KMS-11 (cell line): ENCODE data around the gene HIF1AN.

Experiments used
- H2AFZ ChIP-seq: fragments of 200-600 bp; sonication (generic); 2 replicates; pipeline ENCODE4 v1.6.1; 2016; ENCODE audit warnings: antibody characterized with exemption, mixed run types, low read depth
- H3K27ac ChIP-seq: fragments of 200-600 bp; sonication (generic); 2 replicates; pipeline ENCODE4 v1.6.1; 2016; ENCODE audit warnings: mild to moderate bottlenecking, mixed run types
- H3K27me3 ChIP-seq: fragments of 200-600 bp; sonication (generic); 2 replicates; pipeline ENCODE4 v1.6.1; 2017; ENCODE audit warnings: mild to moderate bottlenecking, low read depth, mixed run types, moderate library complexity; ENCODE audit not compliant: insufficient read depth
- H3K36me3 ChIP-seq: fragments of 200-600 bp; sonication (generic); 2 replicates; pipeline ENCODE4 v1.6.1; 2017; ENCODE audit warnings: mild to moderate bottlenecking, mixed run types; ENCODE audit not compliant: insufficient read depth
- H3K4me1 ChIP-seq: fragments of 200-600 bp; sonication (generic); 2 replicates; pipeline ENCODE4 v1.6.1; 2016; ENCODE audit warnings: mild to moderate bottlenecking, low read depth, mixed run types; ENCODE audit not compliant: poor library complexity, severe bottlenecking
- H3K4me2 ChIP-seq: fragments of 200-600 bp; sonication (generic); 2 replicates; pipeline ENCODE4 v1.7.0; 2016; ENCODE audit warnings: mild to moderate bottlenecking, mixed run types
- H3K4me3 ChIP-seq: fragments of 200-600 bp; sonication (generic); IDR thresholded peaks from 2 replicates; pipeline ENCODE4 v1.6.1; 2017; ENCODE audit warnings: low read depth, low read length, mixed read lengths; ENCODE audit not compliant: insufficient read depth
- H3K79me2 ChIP-seq: fragments of 200-600 bp; sonication (generic); 2 replicates; pipeline ENCODE4 v1.6.1; 2016; ENCODE audit warnings: low read depth, mixed run types; ENCODE audit not compliant: insufficient read depth
- H3K9ac ChIP-seq: fragments of 200-600 bp; sonication (generic); 2 replicates; pipeline ENCODE4 v1.6.1; 2016; ENCODE audit warnings: mild to moderate bottlenecking, mixed run types
- H4K20me1 ChIP-seq: fragments of 200-600 bp; sonication (generic); 2 replicates; pipeline ENCODE4 v1.6.1; 2016; ENCODE audit warnings: mild to moderate bottlenecking, mixed run types; ENCODE audit not compliant: insufficient read depth
- TF ChIP-seq, protein P1 (sequence below): fragments of 200-600 bp; sonication (generic); conservative IDR thresholded peaks from 2 replicates; pipeline ENCODE4 v1.6.1; 2017; ENCODE audit warnings: low read depth, mild to moderate bottlenecking, antibody characterized with exemption, low read length, moderate library complexity, mixed read lengths

Gene HIF1AN

DNA sequence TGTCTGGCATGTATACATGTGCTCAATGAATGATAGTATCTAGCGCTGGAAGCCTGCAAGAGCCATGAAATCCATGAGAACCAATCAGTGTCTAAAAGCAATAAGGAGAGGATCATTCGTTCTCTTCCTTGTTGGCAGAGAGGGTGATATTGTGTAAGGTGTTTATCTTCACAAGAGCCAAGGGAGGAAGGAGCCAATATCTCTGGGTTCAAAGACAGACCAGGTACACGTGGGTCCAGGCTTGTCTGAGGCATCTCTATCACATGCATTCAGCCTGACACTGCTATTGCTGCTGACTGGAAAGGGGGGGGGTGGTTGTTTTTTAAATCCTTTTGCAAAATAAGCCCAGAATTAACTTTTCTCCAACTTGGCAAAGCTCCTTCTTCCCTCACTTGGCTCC, 20.1 kb upstream of the HIF1AN start:
- Histone ChIP-seq H3K36me3 (no peaks in the 10 kb centered on the region), H3K27me3 (no peaks in the 10 kb centered on the region), H2AFZ (no peak overlapping the region), H3K4me3 (no peak overlapping the region), H3K4me1 (peaks cover 67% of the 10 kb centered on the region), H3K9ac (no peak overlapping the region), H3K27ac (no peak overlapping the region), H3K79me2 (no peaks in the 10 kb centered on the region), H3K4me2 (peak overlapping the region; percentile 31; the same call in 1 of the 2 replicates), H4K20me1 (no peaks in the 10 kb centered on the region)
- TF ChIP-seq, protein P1, sequence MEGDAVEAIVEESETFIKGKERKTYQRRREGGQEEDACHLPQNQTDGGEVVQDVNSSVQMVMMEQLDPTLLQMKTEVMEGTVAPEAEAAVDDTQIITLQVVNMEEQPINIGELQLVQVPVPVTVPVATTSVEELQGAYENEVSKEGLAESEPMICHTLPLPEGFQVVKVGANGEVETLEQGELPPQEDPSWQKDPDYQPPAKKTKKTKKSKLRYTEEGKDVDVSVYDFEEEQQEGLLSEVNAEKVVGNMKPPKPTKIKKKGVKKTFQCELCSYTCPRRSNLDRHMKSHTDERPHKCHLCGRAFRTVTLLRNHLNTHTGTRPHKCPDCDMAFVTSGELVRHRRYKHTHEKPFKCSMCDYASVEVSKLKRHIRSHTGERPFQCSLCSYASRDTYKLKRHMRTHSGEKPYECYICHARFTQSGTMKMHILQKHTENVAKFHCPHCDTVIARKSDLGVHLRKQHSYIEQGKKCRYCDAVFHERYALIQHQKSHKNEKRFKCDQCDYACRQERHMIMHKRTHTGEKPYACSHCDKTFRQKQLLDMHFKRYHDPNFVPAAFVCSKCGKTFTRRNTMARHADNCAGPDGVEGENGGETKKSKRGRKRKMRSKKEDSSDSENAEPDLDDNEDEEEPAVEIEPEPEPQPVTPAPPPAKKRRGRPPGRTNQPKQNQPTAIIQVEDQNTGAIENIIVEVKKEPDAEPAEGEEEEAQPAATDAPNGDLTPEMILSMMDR, result no peak

DNA sequence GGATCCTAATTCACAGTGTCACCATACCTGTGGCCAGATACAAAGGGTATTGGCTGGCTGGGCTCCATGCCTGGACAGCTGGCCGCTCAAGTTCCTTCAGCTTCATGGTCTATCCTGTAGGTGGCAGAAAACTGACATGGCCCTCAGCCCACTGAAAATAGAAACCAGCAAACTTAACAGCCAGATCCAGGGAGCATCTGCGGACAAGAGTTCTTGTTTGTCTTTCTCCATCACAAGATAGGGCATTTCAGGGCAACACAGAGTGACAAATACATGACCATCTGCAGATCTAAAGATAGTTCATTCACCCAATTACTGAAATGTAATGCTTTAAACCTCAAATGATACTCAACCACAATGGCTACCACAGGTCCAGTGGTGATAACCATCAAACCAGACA, 18.9 kb upstream of the HIF1AN start:
- H3K4me1 ChIP-seq, result peaks cover 54% of the 10 kb centered on the region

DNA sequence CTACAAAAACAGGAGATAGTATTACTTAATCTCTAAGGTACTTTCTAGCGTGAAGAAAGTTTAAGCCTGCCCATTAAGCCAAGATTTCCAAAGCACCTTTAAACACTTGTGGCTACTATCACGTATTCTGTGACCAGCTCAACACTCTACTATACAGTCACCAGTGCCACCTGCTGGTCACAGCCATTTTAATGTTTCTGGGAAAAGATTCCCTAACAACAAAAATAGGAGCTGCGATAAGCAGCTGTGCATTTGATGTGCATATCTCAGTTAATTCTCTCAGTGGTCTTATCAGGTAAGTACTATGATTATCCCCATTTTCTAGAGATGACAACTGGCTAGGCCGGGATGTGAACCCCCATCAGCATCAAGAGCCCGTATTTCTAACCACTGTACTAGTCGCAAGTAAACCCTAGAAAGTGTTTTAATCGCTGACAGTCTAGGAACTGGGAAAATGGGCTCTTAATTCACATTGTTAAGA, 16.9 kb upstream of the HIF1AN start:
- no peak overlapping the region; the same call in 1 of the 2 replicates for H3K4me2 ChIP-seq
- H3K9ac ChIP-seq, result no peak overlapping the region
- H4K20me1 ChIP-seq, result no peaks in the 10 kb centered on the region
- no peaks in the 10 kb centered on the region for H3K79me2 ChIP-seq
- H3K27ac ChIP-seq, result no peak overlapping the region
- no peaks in the 10 kb centered on the region for H3K36me3 ChIP-seq
- TF ChIP-seq, protein P1, result peak; percentile 86
- no peaks in the 10 kb centered on the region for H3K27me3 ChIP-seq
- no peak overlapping the region for H3K4me3 ChIP-seq
- H3K4me1 ChIP-seq, result peaks cover 40% of the 10 kb centered on the region
- H2AFZ ChIP-seq, result no peak overlapping the region

More for the DNA sequence above, 18.9 kb upstream of the HIF1AN start:
- Histone ChIP-seq H3K4me2 (peak overlapping the region; percentile 39), H3K79me2 (no peaks in the 10 kb centered on the region), H3K9ac (no peak overlapping the region), H4K20me1 (no peaks in the 10 kb centered on the region), H2AFZ (no peak overlapping the region), H3K36me3 (no peaks in the 10 kb centered on the region), H3K27ac (peak overlapping the region; percentile 39; the same call in 1 of the 2 replicates), H3K4me3 (no peak overlapping the region), H3K27me3 (no peaks in the 10 kb centered on the region)
- TF ChIP-seq, protein P1, result peak; percentile 70

DNA sequence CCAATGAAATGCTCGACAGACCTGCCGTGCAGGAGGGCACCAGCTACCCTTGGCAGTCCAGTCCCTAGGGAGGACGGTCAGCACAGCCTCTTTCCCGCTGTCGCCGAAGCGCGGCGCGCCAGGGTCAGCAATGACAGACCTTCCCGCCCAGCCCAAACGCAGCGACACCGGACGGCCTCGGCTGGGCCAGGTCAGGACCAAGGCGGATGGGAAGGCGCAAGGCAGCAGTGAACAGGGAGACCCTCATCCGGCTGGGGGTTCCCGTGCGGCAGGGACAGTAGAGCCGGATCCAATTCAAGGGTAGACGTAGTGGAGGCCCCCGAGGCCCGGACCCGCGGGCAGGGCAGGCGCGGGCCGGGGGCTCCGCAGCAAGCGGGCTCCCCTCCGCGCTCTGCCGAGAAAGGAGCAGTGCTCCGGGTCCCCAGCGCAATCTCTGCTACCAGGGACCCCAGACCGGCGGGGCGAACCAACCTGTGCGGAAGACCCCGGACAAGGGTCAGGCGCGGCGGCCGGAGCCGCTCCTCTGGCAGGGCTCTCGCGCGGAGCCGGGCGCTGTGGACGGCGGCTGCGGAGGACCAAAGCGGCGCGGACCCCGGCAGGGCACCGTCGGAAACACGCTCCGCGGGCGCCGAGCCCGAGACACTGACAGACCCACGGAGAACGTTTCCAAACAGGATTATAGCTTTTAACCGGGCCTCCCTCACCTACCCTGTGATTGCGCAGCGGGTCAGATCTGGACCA, 16.3 kb upstream of the HIF1AN start, which contains the start of gene SEC31B:
Gene SEC31B (minus strand): TSS at position 551 of the 741 bp plus-strand sequence. CDS start 2,909 bp downstream, outside the sequence.
- Histone ChIP-seq H3K4me3 (no peak within 1 kb of the TSS), H3K27ac (no peak within 1 kb of the TSS), H3K27me3 (no peaks in the 10 kb centered on the region), H3K9ac (no peak within 1 kb of the TSS), H4K20me1 (no peaks in the 10 kb centered on the region), H3K4me2 (no peak within 1 kb of the TSS; the same call in 1 of the 2 replicates), H3K79me2 (no peaks in the 10 kb centered on the region), H3K4me1 (peaks cover 40% of the 10 kb centered on the region), H2AFZ (no peak within 1 kb of the TSS), H3K36me3 (no peaks in the 10 kb centered on the region)
- TF ChIP-seq, protein P1, result no peak
